Smooth muscle cell (in vitro differentiated cells): ENCODE results near the gene HDAC9. TPM values are rescaled to one million over a fixed set of nuclear protein-coding genes. Genes with fewer than 3 reads are reported as not detected.

ENCODE experiments used
- DNase-seq: peaks from one replicate; lab custom pipeline; 2025; ENCODE audit not compliant: unreplicated experiment; lab: John Stamatoyannopoulos, UW
- H2AFZ ChIP-seq: fragments of 200-600 bp; sonication (generic); 2 replicates; pipeline ENCODE4 v1.6.0; 2016; ENCODE audit warnings: antibody characterized with exemption, low read depth, mild to moderate bottlenecking
- H3F3A ChIP-seq: fragments of 200-600 bp; sonication (generic); 2 replicates; pipeline ENCODE4 v1.6.0; 2017; ENCODE audit warnings: antibody characterized with exemption, low read depth
- H3K27ac ChIP-seq: fragments of 200-600 bp; sonication (generic); 2 replicates; pipeline ENCODE4 v1.5.1; 2016; ENCODE audit warnings: low read depth, mild to moderate bottlenecking
- H3K27me3 ChIP-seq: fragments of 200-600 bp; sonication (generic); 2 replicates; pipeline ENCODE4 v1.6.1; 2016; ENCODE audit warnings: low read depth, mild to moderate bottlenecking
- H3K36me3 ChIP-seq: fragments of 200-600 bp; sonication (generic); 2 replicates; pipeline ENCODE4 v1.5.1; 2016; ENCODE audit warnings: low read depth
- H3K4me1 ChIP-seq: fragments of 200-600 bp; sonication (generic); 2 replicates; pipeline ENCODE4 v1.5.1; 2016; ENCODE audit warnings: low read depth
- H3K4me2 ChIP-seq: fragments of 200-600 bp; sonication (generic); 2 replicates; pipeline ENCODE4 v1.6.0; 2016; ENCODE audit warnings: mild to moderate bottlenecking
- H3K4me3 ChIP-seq: fragments of 200-600 bp; sonication (generic); 2 replicates; pipeline ENCODE4 v1.5.1; 2016; ENCODE audit warnings: mild to moderate bottlenecking
- H3K79me2 ChIP-seq: fragments of 200-600 bp; sonication (generic); 2 replicates; pipeline ENCODE4 v1.6.0; 2016; ENCODE audit warnings: low read depth, mild to moderate bottlenecking
- H3K9ac ChIP-seq: fragments of 200-600 bp; sonication (generic); 2 replicates; pipeline ENCODE4 v1.6.0; 2016; ENCODE audit warnings: low read depth
- H3K9me3 ChIP-seq: fragments of 200-600 bp; sonication (generic); replicated peaks from 2 replicates; pipeline ENCODE4 v1.5.1; 2016; ENCODE audit warnings: low read depth
- H4K20me1 ChIP-seq: fragments of 200-600 bp; sonication (generic); 2 replicates; pipeline ENCODE4 v1.6.0; 2016; ENCODE audit warnings: low read depth
- CTCF ChIP-seq: fragments of 200-600 bp; sonication (generic); IDR thresholded peaks from 2 replicates; pipeline ENCODE4 v1.5.1; 2017; ENCODE audit warnings: borderline replicate concordance, mild to moderate bottlenecking, antibody characterized with exemption; ENCODE audit not compliant: insufficient read depth, poor library complexity, severe bottlenecking
- WGBS: methylation state at CpG from one replicate; pipeline ENCODE4 v1.1.7; 2016; ENCODE audit warnings: low lambda C conversion rate; 5-methylcytosine and 5-hydroxymethylcytosine counted together
- polyA plus RNA-seq: library from polyadenylated mRNA; unstranded; fragments of >200 nt; fragmentation: Nextera tagmentation; extraction: Ambion mirVana; gene quantifications from 2 replicates; pipeline ENCODE4 v1.2.1, GENCODE V29; 2016
- total RNA-seq: library from RNA; depleted of rRNA; stranded (reverse); fragments of >200 nt; gene quantifications from 2 replicates; pipeline ENCODE4 v1.2.3, GENCODE V29; 2014

Gene HDAC9
- total and polyA plus RNA-seq, 2 experiments from 2014 or later = 2.2 to 7.1 TPM

- Histone ChIP-seq H4K20me1 (no peaks in the 10 kb centered on the region), H3K4me2 (no peak overlapping the region), H2AFZ (no peak overlapping the region), H3F3A (no peaks in the 10 kb centered on the region), H3K9ac (no peak overlapping the region), H3K27me3 (no peaks in the 10 kb centered on the region), H3K4me1 (no peaks in the 10 kb centered on the region), H3K79me2 (no peaks in the 10 kb centered on the region), H3K4me3 (no peak overlapping the region), H3K9me3 (no peaks in the 10 kb centered on the region), H3K27ac (no peak overlapping the region), H3K36me3 (no peaks in the 10 kb centered on the region)
- DNase-seq = no peak
- 88% methylated on average over 1 of the region's 1 CpG for WGBS
- no peak for TF ChIP-seq CTCF
Observed at GRCh38 chr7:18580950-18581349, 85.4 kb downstream of the HDAC9 start.

- DNase-seq = no peak
- Histone ChIP-seq H4K20me1 (no peaks in the 10 kb centered on the region), H3K4me1 (no peaks in the 10 kb centered on the region), H3F3A (no peaks in the 10 kb centered on the region), H3K9me3 (no peaks in the 10 kb centered on the region), H3K79me2 (no peaks in the 10 kb centered on the region), H3K4me2 (peak overlapping the region; percentile 59), H3K27ac (peak overlapping the region; percentile 56), H3K36me3 (no peaks in the 10 kb centered on the region), H2AFZ (no peak overlapping the region), H3K27me3 (no peaks in the 10 kb centered on the region), H3K9ac (no peak overlapping the region), H3K4me3 (no peak overlapping the region)
- whole genome bisulfite sequencing = 5% methylated on average over 2 of the region's 2 CpGs
- TF ChIP-seq CTCF = no peak
Observed at GRCh38 chr7:18583305-18583704, 87.8 kb downstream of the HDAC9 start.

GRCh38 chr7:18590241-18590640 is 94.7 kb downstream of the HDAC9 start:
- no peak for TF ChIP-seq CTCF
- Histone ChIP-seq H3K4me1 (no peaks in the 10 kb centered on the region), H3K27ac (peak overlapping the region; percentile 37), H3F3A (no peaks in the 10 kb centered on the region), H4K20me1 (no peaks in the 10 kb centered on the region), H3K36me3 (no peaks in the 10 kb centered on the region), H3K9me3 (no peaks in the 10 kb centered on the region), H3K27me3 (no peaks in the 10 kb centered on the region), H3K79me2 (no peaks in the 10 kb centered on the region), H3K4me3 (peak overlapping the region; percentile 31), H2AFZ (peak overlapping the region; percentile 82), H3K4me2 (peak overlapping the region; percentile 77), H3K9ac (no peak overlapping the region)
- WGBS = 29% methylated on average over 7 of the region's 7 CpGs
- no peak for DNase-seq

DNA sequence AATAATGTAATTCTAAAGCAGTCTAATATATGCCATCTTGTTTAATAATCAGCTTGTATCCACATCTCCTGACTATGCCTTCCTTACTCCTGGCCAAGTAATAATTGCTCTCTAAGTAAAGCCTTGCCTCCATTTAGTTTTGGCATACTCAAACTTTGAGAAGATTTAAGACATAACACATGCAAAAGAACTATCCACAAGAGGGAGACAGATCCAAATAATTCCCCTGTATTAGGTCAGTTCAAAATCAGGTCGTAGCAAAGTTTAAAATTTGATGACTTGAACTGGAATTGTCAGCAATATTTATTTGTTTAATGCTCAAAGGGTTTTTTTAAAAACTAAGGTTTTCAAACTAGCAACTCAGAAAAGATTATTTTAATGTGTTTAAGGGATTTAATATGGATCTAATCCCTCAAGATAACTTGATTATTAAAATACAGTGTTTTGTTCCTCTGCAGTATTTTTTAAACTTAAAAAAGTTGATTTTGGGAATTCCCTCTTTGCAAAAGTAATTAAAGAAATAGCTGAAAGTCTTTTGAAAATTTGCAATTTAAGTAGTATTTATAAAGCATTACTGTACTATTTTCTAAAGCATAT is 95.3 kb downstream of the HDAC9 start:
- H3K4me3 ChIP-seq = peak overlapping the region; percentile 31
- no peaks in the 10 kb centered on the region for H3K9me3 ChIP-seq
- no peaks in the 10 kb centered on the region for H3K4me1 ChIP-seq
- no peaks in the 10 kb centered on the region for H3K79me2 ChIP-seq
- H3F3A ChIP-seq = no peaks in the 10 kb centered on the region
- peak; percentile 77 for TF ChIP-seq CTCF
- H4K20me1 ChIP-seq = no peaks in the 10 kb centered on the region
- peak overlapping the region; percentile 77 for H3K4me2 ChIP-seq
- no peak for DNase-seq
- H3K27me3 ChIP-seq = no peaks in the 10 kb centered on the region
- no peaks in the 10 kb centered on the region for H3K36me3 ChIP-seq
- WGBS = 8% methylated on average over 1 of the region's 1 CpG
- H2AFZ ChIP-seq = peak overlapping the region; percentile 82
- peak overlapping the region; percentile 37 for H3K27ac ChIP-seq
- no peak overlapping the region for H3K9ac ChIP-seq
